ENCODE data around the gene POGK. TPM values are rescaled to one million over a fixed set of nuclear protein-coding genes. Genes with fewer than 3 reads are reported as not detected.

POGK gene
- total RNA-seq, 1 donor from 2014 or later, result 14.1 TPM

DNA sequence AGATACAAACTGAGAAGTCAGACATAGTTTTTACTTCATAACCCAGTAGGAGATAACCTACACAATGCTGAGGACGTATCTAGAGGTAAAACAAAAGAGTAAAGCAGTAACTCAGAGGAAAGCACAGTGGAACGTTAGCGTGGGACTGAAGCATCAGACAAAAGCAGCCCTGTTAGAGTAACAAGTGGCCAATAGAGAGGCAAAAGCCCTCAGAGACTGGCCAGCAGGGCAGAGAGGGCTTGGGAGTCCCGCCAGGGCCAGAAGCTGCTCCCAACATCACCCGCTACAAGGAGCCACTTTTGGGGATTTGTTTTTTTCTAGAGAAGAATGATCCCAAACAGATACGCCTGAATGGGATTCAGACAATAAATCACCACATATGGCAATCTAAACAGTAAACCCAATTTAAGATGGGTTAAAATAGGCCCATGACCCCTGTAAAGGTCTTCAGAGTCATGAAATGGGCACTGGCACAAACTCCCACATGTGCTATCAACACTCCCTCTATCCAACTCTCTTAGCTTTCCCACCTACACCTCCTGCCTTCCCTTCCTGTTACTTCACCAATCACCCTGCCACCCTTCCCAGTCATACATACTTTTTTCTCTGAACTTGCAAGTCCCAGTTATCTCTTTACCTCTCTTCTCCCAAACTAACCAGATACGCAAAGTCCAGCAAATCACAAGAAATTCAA lies 19.6 kb downstream of the POGK start:
- Histone ChIP-seq H3K9me3 (replicated peaks) (no peaks in the 10 kb centered on the region), H3K27ac (replicated peaks) (peak overlapping the region; percentile 16), H3K4me1 (peaks cover 20% of the 10 kb centered on the region), H3K36me3 (peaks cover 90% of the 10 kb centered on the region), H3K4me3 (no peak overlapping the region), H3K27me3 (ENCODE audit: low read depth) (no peaks in the 10 kb centered on the region)
- TF ChIP-seq, protein P1, sequence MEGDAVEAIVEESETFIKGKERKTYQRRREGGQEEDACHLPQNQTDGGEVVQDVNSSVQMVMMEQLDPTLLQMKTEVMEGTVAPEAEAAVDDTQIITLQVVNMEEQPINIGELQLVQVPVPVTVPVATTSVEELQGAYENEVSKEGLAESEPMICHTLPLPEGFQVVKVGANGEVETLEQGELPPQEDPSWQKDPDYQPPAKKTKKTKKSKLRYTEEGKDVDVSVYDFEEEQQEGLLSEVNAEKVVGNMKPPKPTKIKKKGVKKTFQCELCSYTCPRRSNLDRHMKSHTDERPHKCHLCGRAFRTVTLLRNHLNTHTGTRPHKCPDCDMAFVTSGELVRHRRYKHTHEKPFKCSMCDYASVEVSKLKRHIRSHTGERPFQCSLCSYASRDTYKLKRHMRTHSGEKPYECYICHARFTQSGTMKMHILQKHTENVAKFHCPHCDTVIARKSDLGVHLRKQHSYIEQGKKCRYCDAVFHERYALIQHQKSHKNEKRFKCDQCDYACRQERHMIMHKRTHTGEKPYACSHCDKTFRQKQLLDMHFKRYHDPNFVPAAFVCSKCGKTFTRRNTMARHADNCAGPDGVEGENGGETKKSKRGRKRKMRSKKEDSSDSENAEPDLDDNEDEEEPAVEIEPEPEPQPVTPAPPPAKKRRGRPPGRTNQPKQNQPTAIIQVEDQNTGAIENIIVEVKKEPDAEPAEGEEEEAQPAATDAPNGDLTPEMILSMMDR (IDR thresholded peaks at IDR 0.05; ENCODE audit: borderline replicate concordance), result no peak
- no peak for DNase-seq
- intact Hi-C loops (cut with micrococcal nuclease), result no loop called here

DNA sequence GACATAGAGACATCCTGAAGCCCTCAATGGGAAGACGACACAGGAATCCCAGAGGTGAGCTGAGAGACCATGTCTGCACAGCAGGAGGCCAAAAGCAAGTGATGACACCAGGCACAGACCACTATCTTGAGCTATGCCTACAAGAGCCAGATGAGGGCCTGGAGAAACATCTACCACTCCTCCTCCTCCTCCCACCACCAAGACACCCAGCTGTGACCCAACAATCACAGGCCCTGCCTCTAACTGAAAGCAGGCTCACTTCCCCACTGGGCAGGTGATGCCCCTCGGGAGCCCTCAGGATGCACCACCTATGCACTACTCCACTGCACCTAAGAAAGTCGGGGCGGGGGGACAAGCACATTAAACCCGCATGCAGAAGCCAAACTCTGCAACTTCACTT lies 20.3 kb downstream of the POGK start:
- intact Hi-C loops (cut with micrococcal nuclease), result no loop called here
- TF ChIP-seq, protein P1 (IDR thresholded peaks at IDR 0.05; ENCODE audit: borderline replicate concordance), result no peak
- Histone ChIP-seq H3K36me3 (peaks cover 90% of the 10 kb centered on the region), H3K27me3 (ENCODE audit: low read depth) (no peaks in the 10 kb centered on the region), H3K4me3 (no peak overlapping the region), H3K4me1 (peaks cover 17% of the 10 kb centered on the region), H3K9me3 (replicated peaks) (no peaks in the 10 kb centered on the region), H3K27ac (replicated peaks) (no peak overlapping the region)
- no peak for DNase-seq

DNA sequence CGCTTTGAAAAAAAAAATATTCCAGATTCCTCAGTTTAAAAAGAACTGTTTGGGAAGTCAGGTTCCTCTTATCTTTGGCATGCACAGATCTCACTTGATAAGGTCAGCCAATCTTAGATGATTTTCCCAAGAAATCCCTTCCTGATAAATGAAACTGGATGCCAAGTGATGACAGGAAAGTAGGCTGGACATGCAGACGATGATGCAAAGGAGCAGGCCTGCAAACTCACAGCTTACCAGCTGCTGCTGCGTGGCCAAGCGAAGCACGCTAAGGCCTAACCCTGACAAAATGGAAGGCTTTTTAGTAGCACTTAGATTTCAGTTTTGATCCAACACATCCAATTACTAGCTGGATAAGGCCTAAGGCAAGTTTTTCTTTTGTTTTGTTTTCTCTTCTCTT lies 26.7 kb downstream of the POGK start:
- Histone ChIP-seq H3K27me3 (ENCODE audit: low read depth) (no peaks in the 10 kb centered on the region), H3K36me3 (peaks cover 59% of the 10 kb centered on the region), H3K4me3 (no peak overlapping the region), H3K27ac (replicated peaks) (no peak overlapping the region), H3K4me1 (peaks cover 14% of the 10 kb centered on the region), H3K9me3 (replicated peaks) (no peaks in the 10 kb centered on the region)
- TF ChIP-seq, protein P1 (IDR thresholded peaks at IDR 0.05; ENCODE audit: borderline replicate concordance), result no peak
- no peak for DNase-seq
- intact Hi-C loops (cut with micrococcal nuclease), result no loop called here

DNA sequence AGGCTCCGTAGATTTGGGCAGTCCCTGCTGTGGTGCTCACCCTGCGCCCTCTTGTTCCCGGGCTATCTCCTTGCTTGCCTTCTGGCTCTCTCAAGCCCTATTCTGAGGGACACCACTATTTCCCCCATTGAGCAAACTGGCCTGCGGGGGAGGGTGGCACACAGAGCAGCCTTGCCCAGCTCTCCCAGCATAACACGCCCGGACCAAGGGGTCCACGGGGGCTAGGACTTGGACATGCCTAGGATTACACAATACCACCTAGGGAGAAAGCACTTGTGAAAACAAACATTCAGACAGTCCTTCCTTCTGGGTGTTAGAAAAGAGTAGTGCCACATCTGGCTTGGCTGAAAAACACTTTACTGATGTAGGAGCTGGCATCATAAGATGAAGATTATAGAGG lies 29.4 kb downstream of the POGK start:
- Histone ChIP-seq H3K27me3 (ENCODE audit: low read depth) (no peaks in the 10 kb centered on the region), H3K36me3 (peaks cover 33% of the 10 kb centered on the region), H3K4me1 (peaks cover 26% of the 10 kb centered on the region), H3K4me3 (no peak overlapping the region), H3K9me3 (replicated peaks) (no peaks in the 10 kb centered on the region), H3K27ac (replicated peaks) (no peak overlapping the region)
- intact Hi-C loops (cut with micrococcal nuclease), result no loop called here
- no peak for DNase-seq
- TF ChIP-seq, protein P1 (IDR thresholded peaks at IDR 0.05; ENCODE audit: borderline replicate concordance), result no peak

DNA sequence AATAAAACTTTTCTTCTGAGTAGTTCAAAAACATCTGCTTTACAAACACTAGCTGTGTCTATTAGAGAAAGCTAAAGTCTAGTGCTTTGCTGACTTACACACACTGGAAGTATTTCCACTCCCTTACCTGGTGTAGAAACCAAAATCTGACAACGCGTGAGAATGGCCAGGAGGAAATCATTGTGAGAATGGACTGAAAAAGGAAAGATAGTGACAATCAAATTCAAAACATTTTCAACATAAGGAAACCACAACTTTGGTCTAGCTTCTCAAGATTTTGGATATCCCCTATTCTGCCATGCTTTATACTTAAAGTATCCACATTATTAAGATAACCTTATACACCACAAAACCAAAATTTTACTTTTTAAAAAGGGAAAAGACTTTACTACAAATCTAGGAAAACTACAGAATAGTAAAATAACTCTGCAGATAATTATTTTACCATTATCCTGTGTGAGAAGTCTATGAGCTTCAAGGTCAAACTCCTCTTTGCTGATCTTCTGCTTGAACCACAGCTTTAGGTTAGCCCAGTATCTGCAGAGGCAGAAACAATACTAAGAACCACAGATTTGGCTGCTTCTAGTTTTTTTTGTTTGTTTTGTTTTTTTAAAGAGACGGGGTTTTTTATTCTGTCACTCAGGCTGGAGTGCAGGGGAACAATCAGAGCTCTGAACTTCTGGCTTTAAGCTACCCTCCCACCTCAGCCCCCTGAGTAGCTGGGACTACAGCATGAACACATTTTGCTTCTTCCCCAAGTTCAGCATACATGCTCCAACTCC lies 30.2 kb downstream of the POGK start:
- H3K27me3 ChIP-seq (ENCODE audit: low read depth), result no peaks in the 10 kb centered on the region
- DNase-seq, result no peak
- H3K27ac ChIP-seq (replicated peaks), result no peak overlapping the region
- peaks cover 24% of the 10 kb centered on the region for H3K36me3 ChIP-seq
- no peaks in the 10 kb centered on the region for H3K9me3 ChIP-seq (replicated peaks)
- H3K4me1 ChIP-seq, result peaks cover 34% of the 10 kb centered on the region
- TF ChIP-seq, protein P1 (IDR thresholded peaks at IDR 0.05; ENCODE audit: borderline replicate concordance), result no peak
- no peak overlapping the region for H3K4me3 ChIP-seq
- intact Hi-C loops (cut with micrococcal nuclease), result no loop called here
